Brain microvascular endothelial cell (primary cell): ENCODE results near the gene ITGB5.

Source experiments
- DNase-seq: peaks from one replicate; pipeline ENCODE4 v3.0.0-alpha.2; 2020
- H3K27ac ChIP-seq: fragments of 250-450 bp; sonication (Bioruptor Pico); 2 replicates; pipeline ENCODE4 v1.5.1; 2020; ENCODE audit warnings: mild to moderate bottlenecking, moderate library complexity
- H3K27me3 ChIP-seq: fragments of 250-450 bp; sonication (Bioruptor Pico); replicated peaks from 2 replicates; pipeline ENCODE4 v1.5.1; 2020; ENCODE audit warnings: mild to moderate bottlenecking
- H3K36me3 ChIP-seq: fragments of 250-450 bp; sonication (Bioruptor Pico); replicated peaks from 2 replicates; pipeline ENCODE4 v1.5.1; 2020; ENCODE audit warnings: mild to moderate bottlenecking
- H3K4me3 ChIP-seq: 2 replicates; pipeline ENCODE4 v1.5.1; 2011; ENCODE audit warnings: low read depth, mild to moderate bottlenecking, control low read depth, low read length, moderate library complexity
- in situ Hi-C: cut with HindIII; loops from 2 replicates; pipeline ENCODE4 v1.10.0; 2017; ENCODE audit warnings: low sequenced_read_pairs, low pct_ligation_motif_present
- TF ChIP-seq, protein P1 (sequence below): IDR thresholded peaks from 2 replicates; pipeline ENCODE4 v1.5.1; 2011; ENCODE audit warnings: low read depth, mild to moderate bottlenecking, moderate library complexity, low read length, control low read depth, inconsistent platforms; ENCODE audit errors: missing control alignments

Gene ITGB5

DNA sequence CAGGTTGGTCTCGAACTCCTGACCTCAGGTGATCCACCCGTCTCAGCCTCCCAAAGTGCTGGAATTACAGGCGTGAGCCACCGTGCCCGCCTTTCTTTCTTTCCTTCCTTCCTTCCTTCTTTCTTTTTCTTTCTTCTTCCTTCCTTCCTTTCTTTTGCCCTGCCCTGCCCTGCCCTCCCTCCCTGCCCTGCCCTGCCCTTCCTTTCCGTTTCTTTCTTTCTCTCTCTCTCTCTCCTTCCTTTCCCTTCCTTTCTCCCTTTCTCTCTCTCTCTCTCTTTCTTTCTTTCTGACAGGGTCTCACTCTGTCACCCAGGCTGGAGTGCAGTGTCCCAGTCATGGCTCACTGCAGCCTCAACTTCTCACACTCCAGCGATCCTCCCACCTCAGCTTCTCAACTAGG is 82.3 kb downstream of the ITGB5 start:
- in situ Hi-C loops, result no loop called here
- Histone ChIP-seq H3K36me3 (peaks cover 22% of the 10 kb centered on the region), H3K27ac (no peak overlapping the region), H3K27me3 (no peaks in the 10 kb centered on the region), H3K4me3 (no peak overlapping the region)
- TF ChIP-seq, protein P1, sequence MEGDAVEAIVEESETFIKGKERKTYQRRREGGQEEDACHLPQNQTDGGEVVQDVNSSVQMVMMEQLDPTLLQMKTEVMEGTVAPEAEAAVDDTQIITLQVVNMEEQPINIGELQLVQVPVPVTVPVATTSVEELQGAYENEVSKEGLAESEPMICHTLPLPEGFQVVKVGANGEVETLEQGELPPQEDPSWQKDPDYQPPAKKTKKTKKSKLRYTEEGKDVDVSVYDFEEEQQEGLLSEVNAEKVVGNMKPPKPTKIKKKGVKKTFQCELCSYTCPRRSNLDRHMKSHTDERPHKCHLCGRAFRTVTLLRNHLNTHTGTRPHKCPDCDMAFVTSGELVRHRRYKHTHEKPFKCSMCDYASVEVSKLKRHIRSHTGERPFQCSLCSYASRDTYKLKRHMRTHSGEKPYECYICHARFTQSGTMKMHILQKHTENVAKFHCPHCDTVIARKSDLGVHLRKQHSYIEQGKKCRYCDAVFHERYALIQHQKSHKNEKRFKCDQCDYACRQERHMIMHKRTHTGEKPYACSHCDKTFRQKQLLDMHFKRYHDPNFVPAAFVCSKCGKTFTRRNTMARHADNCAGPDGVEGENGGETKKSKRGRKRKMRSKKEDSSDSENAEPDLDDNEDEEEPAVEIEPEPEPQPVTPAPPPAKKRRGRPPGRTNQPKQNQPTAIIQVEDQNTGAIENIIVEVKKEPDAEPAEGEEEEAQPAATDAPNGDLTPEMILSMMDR, result no peak
- no peak for DNase-seq

DNA sequence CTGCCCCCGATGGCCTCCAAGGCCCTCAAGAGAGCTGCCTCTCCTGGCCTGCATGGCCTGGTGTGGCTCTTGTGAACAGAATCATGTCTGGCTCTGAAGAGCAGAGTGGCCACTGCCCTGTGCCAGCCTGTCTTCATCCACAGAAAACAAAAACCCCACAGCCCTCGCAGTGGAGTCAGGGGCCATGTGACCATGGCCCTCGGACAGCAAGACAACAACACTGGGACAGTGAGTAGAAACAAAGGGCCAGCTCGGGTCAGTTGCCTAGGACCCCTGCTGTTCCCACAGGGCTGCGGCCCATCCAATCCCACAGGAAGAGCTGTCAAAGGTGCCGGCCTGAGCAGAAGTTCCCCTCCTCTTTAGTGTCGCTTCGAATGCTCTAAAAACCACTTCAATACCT is 84.5 kb downstream of the ITGB5 start:
- no peak for DNase-seq
- H3K27ac ChIP-seq, result no peak overlapping the region
- H3K36me3 ChIP-seq, result peaks cover 15% of the 10 kb centered on the region
- TF ChIP-seq, protein P1, result no peak
- H3K4me3 ChIP-seq, result no peak overlapping the region
- in situ Hi-C loops, result no loop called here
- H3K27me3 ChIP-seq, result no peaks in the 10 kb centered on the region

DNA sequence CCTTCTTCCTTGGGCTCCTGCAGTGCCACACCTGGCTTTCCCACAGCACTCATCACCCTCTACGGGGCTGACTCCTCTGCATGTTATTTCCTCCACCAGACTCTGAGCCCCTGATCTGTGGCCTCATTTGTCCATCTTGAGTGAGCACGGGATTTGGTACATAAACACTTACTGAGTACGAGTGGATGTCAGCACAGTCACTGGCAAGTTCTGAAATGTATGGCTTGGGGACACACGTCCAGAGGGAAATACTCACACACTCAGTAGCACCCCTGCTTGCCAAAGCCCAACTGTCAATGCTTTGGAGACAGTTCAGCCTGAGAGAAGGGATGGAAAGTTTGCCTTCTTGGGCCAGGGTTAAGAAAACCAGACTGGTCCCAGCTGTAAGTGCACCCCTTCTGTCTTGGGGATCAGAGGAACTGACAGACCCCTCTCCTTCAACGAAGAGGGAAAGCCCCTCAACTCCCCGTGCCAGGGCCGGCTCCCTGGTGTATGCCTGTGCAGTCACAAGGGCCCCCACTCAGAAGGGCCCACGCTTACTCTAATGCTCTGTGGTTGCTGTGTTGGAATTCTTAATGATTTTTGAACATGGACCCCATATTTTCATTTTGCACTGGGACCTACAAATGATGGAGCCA is 85.0 kb downstream of the ITGB5 start:
- in situ Hi-C loops, result no loop called here
- H3K36me3 ChIP-seq, result peaks cover 12% of the 10 kb centered on the region
- no peak for DNase-seq
- no peak overlapping the region for H3K4me3 ChIP-seq
- H3K27me3 ChIP-seq, result no peaks in the 10 kb centered on the region
- H3K27ac ChIP-seq, result no peak overlapping the region
- TF ChIP-seq, protein P1, result no peak

DNA sequence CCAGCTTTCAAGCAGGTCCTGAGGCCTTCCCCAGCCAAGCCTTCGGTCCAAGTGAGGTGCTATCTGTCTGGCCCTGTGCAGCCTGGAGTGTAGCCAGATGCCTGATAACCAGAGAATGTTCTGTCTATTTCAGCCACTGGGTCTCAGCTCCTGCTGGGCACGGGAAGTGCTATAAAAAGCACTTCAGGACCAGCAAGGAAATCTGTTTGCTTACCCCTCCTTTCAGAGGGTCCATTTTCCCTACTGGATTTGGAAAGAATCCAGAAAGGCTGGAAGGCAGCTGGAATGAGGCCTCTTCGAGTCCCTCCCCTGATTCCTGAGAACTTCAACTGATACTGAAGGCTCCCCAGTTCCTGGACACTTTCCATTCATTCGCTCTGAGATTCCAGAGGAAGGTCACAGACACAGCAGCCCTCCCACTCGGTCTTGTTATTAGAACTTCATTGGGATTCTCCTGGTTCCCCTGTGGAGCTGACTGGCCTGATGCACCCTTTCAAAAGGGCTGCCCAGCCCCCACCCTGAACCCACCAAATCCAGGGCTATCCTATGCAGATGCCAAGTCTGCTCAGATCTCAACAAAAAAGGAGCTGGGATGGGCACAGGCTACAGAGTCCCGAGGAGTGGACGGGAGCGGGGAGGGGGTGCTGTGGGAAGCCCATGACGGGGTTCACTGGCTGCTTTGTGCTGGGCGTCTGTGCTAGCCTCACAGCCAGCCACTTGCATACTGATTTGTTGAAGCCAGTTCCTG is 86.5 kb downstream of the ITGB5 start:
- Histone ChIP-seq H3K27me3 (no peaks in the 10 kb centered on the region), H3K36me3 (peaks cover 18% of the 10 kb centered on the region), H3K4me3 (no peak overlapping the region), H3K27ac (peak overlapping the region; percentile 49)
- in situ Hi-C loops, result no loop called here
- TF ChIP-seq, protein P1, result no peak
- DNase-seq, result peak; percentile 66

DNA sequence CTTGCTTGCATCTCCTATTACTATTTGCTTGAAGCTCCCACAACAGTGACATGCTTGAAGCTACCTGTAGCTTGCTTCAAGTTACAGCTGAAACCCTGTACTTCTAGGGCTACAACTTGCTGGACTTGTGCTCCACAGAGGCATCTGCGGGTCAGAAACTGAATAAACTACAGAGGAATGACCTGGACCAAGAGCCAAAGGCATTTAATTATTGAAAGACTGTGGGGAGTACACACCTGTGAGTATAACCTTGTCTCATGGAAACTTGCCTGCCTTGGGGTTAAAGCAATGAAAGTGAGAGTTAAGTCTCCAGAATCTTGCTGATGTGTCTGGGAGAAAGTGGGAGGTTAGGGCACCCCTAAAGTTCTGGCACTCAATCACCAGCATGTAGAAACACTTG is 87.1 kb downstream of the ITGB5 start:
- H3K36me3 ChIP-seq, result peaks cover 18% of the 10 kb centered on the region
- in situ Hi-C loops, result no loop called here
- peak overlapping the region; percentile 49 for H3K27ac ChIP-seq
- no peak for DNase-seq
- no peaks in the 10 kb centered on the region for H3K27me3 ChIP-seq
- H3K4me3 ChIP-seq, result no peak overlapping the region
- TF ChIP-seq, protein P1, result no peak
